Tibial artery (tissue), 4 donors: Measurements from ENCODE around the gene WDR49.

ENCODE experiments used
- DNase-seq, 2 donors: peaks; one replicate each; pipeline ENCODE4 v3.0.0-alpha.2; 2019
- H3K27ac ChIP-seq, 2 donors: fragments of 200-600 bp; sonication (generic) in 1 of 2; 1 replicate in 1 of 2; 2 replicates in 1 of 2; pipeline ENCODE4 v1.5.1; 2018 to 2019; ENCODE audit warnings: mild to moderate bottlenecking in 1 of 2
- H3K27me3 ChIP-seq, 2 donors: fragments of 200-600 bp; sonication (generic) in 1 of 2; one replicate each; pipeline versions ENCODE4 v1.5.1 to v1.6.0; 2016 to 2019
- H3K36me3 ChIP-seq, 3 donors: fragments of 200-600 bp; sonication (generic) in 2 of 3; one replicate each; pipeline ENCODE4 v1.5.1; 2016 to 2019; ENCODE audit warnings: mild to moderate bottlenecking in 2 of 3
- H3K4me1 ChIP-seq, 4 donors: fragments of 200-600 bp; sonication (generic) in 2 of 4; 1 replicate in 3 of 4; 2 replicates in 1 of 4; pipeline ENCODE4 v1.5.1; 2016 to 2019
- H3K4me3 ChIP-seq, 2 donors: fragments of 200-600 bp; sonication (generic) in 1 of 2; 1 replicate in 1 of 2; 2 replicates in 1 of 2; pipeline ENCODE4 v1.5.1; 2018 to 2019; ENCODE audit warnings: mild to moderate bottlenecking in 2 of 2
- H3K9me3 ChIP-seq, 3 donors: fragments of 200-600 bp; sonication (generic) in 1 of 3; one replicate each; pipeline ENCODE4 v1.5.1; 2016 to 2019
- intact Hi-C: fragments of 100-400 bp; cut with DNase I; formaldehyde crosslinking; loops from one replicate; pipeline ENCODE4 v1.15.0; 2023; ENCODE audit warnings: low total_unique reads
- TF ChIP-seq, protein P1 (sequence below), 2 experiments: fragments of 200-600 bp in 1 of 2; fragments of 450-650 bp in 1 of 2; IDR thresholded peaks; one replicate each; pipeline ENCODE4 v1.5.1; 2017 to 2019; ENCODE audit warnings: antibody characterized with exemption in 2 of 2, mild to moderate bottlenecking in 1 of 2, moderate library complexity in 1 of 2

WDR49 gene

GRCh38 chr3:167669699-167670098, 16.0 kb upstream of the WDR49 start:
- no peak for DNase-seq
- intact Hi-C loops, result no loop called here
- H3K27me3 ChIP-seq, result no peaks in the 10 kb centered on the region
- H3K27ac ChIP-seq, result no peak overlapping the region
- peaks cover 18 to 21% (median 18%) of the 10 kb centered on the region in 3 donors for H3K36me3 ChIP-seq
- H3K4me3 ChIP-seq, result no peak overlapping the region
- TF ChIP-seq, protein P1, sequence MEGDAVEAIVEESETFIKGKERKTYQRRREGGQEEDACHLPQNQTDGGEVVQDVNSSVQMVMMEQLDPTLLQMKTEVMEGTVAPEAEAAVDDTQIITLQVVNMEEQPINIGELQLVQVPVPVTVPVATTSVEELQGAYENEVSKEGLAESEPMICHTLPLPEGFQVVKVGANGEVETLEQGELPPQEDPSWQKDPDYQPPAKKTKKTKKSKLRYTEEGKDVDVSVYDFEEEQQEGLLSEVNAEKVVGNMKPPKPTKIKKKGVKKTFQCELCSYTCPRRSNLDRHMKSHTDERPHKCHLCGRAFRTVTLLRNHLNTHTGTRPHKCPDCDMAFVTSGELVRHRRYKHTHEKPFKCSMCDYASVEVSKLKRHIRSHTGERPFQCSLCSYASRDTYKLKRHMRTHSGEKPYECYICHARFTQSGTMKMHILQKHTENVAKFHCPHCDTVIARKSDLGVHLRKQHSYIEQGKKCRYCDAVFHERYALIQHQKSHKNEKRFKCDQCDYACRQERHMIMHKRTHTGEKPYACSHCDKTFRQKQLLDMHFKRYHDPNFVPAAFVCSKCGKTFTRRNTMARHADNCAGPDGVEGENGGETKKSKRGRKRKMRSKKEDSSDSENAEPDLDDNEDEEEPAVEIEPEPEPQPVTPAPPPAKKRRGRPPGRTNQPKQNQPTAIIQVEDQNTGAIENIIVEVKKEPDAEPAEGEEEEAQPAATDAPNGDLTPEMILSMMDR (IDR thresholded peaks at IDR 0.05), result no peak
- H3K4me1 ChIP-seq, result no peaks in the 10 kb centered on the region
- H3K9me3 ChIP-seq, result peaks cover 0 to 5% (median 0%) of the 10 kb centered on the region in 3 donors

DNA sequence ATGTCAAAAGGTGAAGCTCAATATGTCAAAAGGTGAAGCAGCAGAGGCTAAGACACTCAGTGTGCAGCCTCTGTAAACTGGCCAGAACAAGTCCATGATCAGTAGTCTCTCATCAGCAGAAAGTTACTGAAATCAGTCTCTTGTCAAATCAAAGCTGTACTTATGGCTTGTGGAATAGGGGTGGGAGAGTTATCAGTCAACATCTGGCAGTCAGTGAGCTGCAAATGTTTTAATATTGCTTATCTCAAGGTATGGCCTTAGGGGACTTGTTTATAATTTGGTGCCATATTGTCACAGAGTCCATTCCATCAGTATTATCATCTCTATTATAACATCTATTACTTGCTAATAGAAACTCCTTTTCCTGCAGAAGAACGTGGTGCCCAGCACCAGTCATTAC, 14.9 kb upstream of the WDR49 start:
- H3K27me3 ChIP-seq, result no peaks in the 10 kb centered on the region
- intact Hi-C loops, result no loop called here
- no peaks in the 10 kb centered on the region for H3K4me1 ChIP-seq
- peaks cover 7 to 11% (median 8%) of the 10 kb centered on the region in 3 donors for H3K36me3 ChIP-seq
- H3K27ac ChIP-seq, result no peak overlapping the region
- H3K4me3 ChIP-seq, result no peak overlapping the region
- no peak for DNase-seq
- H3K9me3 ChIP-seq, result peaks cover 0 to 5% (median 0%) of the 10 kb centered on the region in 3 donors
- TF ChIP-seq, protein P1 (IDR thresholded peaks at IDR 0.05), result no peak

GRCh38 chr3:167666563-167666962, 12.8 kb upstream of the WDR49 start:
- TF ChIP-seq, protein P1 (IDR thresholded peaks at IDR 0.05), result no peak
- Histone ChIP-seq H3K4me1 (no peaks in the 10 kb centered on the region), H3K36me3 (peaks cover 0 to 3% (median 0%) of the 10 kb centered on the region in 3 donors), H3K27me3 (no peaks in the 10 kb centered on the region), H3K9me3 (no peaks in the 10 kb centered on the region), H3K27ac (no peak overlapping the region), H3K4me3 (no peak overlapping the region)
- no peak for DNase-seq
- intact Hi-C loops, result no loop called here

DNA sequence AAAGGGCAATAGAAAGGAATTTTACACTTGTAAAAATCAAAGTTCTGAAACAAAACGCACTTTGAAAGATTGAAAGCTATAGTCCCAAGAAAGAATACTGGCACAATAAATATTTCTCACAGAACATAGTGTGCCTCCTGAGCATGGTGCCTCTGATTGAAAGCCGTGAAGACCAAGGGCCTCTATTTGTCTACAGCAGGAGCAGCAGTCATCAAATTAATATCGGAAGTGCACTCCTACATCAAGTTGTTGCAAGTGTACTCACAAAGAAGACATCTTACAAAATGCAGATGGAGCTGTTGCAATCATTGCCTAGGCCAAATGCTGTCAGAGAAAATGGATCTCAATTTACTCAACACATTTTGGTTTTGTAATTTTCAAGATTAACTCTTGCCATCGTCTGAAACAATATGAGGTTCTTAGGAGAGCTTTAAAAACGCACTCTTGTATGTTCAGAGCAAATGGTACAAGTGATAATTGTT, 9.2 kb upstream of the WDR49 start:
- no peak overlapping the region for H3K4me3 ChIP-seq
- H3K27ac ChIP-seq, result no peak overlapping the region
- H3K4me1 ChIP-seq, result no peaks in the 10 kb centered on the region
- H3K36me3 ChIP-seq, result no peaks in the 10 kb centered on the region
- H3K27me3 ChIP-seq, result no peaks in the 10 kb centered on the region
- TF ChIP-seq, protein P1 (IDR thresholded peaks at IDR 0.05), result no peak
- DNase-seq, result no peak
- no peaks in the 10 kb centered on the region for H3K9me3 ChIP-seq
- intact Hi-C loops, result no loop called here

DNA sequence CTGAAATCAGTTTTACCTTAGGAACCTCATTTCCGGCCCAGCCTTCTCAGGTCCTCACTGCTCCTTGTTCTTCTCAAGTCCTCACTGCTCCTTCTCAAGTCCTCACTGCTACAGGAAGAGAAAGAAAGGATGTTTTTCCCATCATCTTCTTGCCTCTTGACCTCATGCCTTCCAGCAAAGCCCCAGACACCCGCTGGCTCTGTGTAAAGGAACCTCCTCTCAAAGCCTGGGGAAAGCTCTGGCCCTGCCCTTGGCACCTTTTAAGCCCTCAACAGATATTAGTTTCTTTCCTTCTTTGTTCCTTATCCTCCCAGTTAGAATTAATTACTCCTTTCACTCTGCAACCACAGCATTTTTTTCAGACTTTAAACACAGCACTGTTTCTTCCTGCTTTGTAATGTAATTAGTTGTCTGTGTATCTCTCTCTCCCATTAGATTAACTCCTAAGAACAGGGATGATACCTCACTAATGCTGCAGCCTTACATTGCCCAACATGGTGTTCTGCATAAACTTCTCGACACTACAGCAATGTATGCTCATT, 4.0 kb upstream of the WDR49 start:
- no peak overlapping the region for H3K4me3 ChIP-seq
- DNase-seq, result no peak

More for the DNA sequence above, 4.0 kb upstream of the WDR49 start:
- Histone ChIP-seq H3K9me3 (no peaks in the 10 kb centered on the region), H3K27me3 (no peaks in the 10 kb centered on the region), H3K4me1 (no peaks in the 10 kb centered on the region), H3K36me3 (no peaks in the 10 kb centered on the region), H3K27ac (no peak overlapping the region)
- intact Hi-C loops, result no loop called here
- TF ChIP-seq, protein P1 (IDR thresholded peaks at IDR 0.05), result no peak
